ENCODE results near the gene FCHO1.

Gene FCHO1

GRCh38 chr19:17719730-17720400 is 31.4 kb upstream of the FCHO1 start:
- no peak for TF ChIP-seq CTCF (IDR thresholded peaks at IDR 0.05)

GRCh38 chr19:17720440-17720839 is 30.8 kb upstream of the FCHO1 start:
- no peak for TF ChIP-seq CTCF (IDR thresholded peaks at IDR 0.05)

GRCh38 chr19:17721111-17721628 is 30.1 kb upstream of the FCHO1 start:
- TF ChIP-seq CTCF (IDR thresholded peaks at IDR 0.05), result no peak

- no peak for TF ChIP-seq CTCF (IDR thresholded peaks at IDR 0.05)
These were observed 29.5 kb upstream of the FCHO1 start for GRCh38 chr19:17721821-17722220.

- TF ChIP-seq CTCF (IDR thresholded peaks at IDR 0.05), result no peak
These were observed 28.5 kb upstream of the FCHO1 start for GRCh38 chr19:17722655-17723240.

GRCh38 chr19:17724655-17725054 is 26.6 kb upstream of the FCHO1 start:
- TF ChIP-seq CTCF (IDR thresholded peaks at IDR 0.05), result no peak

- TF ChIP-seq CTCF (IDR thresholded peaks at IDR 0.05), result peak; percentile 44
These were observed 25.7 kb upstream of the FCHO1 start for GRCh38 chr19:17725422-17726078.

All from LNCAP (cell line).